Activated CD4-positive, CD25-positive, alpha-beta regulatory T cell (primary cell): ENCODE data around the gene SPECC1.
"Not testable (repeated sequence)": the region's sequence is repeated elsewhere in the genome, so short reads cannot be mapped to it uniquely, and the experiment has no call there.

Experiments
- DNase-seq, 4 experiments: peaks; one replicate each; lab custom pipeline; 2025; lab: John Stamatoyannopoulos, UW

SPECC1 gene

DNA sequence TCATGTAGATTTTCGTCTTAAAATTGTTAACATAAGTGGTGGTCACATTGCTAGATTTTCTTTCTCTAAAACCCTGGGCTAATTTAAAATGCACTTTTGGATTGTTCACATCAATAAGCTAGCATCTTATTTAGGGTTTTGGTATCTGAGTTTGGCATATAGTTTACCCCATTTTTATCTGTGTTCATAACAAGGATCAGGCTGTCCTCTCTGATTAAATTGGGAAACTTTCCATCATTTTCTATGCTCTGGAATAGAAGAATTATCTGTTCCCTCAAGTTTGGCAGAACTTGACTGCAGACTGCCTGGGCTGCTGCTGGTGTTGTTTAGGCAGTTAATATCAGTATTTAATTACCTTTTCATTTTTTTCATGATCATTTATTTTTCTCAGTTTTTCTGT, 1.8 kb downstream of the SPECC1 start:
- DNase-seq, result no peak

DNA sequence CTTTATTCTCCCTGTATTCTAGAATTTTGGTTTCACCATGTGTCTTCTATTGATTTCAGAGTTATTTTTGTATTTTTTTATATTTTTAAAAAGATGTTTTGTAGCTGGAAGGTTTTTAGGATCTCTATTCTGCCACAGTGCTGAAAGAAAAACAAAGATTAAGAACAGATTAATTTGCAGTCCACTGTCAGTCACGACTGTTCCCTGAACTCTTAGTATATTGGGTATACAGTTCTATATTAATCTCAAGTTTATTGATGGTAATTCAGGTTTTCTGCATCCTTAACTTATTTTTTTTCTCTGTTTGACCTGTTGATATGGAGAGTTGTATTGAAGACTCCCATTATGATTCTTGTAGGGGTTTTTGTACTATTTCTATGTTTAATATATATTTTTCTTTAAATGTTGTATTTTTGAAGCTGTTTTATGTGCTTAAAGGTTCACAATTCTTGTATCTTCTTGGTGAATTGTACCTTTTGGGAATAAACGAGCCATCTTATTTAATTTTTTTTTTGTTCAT, 2.9 kb downstream of the SPECC1 start:
- no peak for DNase-seq

DNA sequence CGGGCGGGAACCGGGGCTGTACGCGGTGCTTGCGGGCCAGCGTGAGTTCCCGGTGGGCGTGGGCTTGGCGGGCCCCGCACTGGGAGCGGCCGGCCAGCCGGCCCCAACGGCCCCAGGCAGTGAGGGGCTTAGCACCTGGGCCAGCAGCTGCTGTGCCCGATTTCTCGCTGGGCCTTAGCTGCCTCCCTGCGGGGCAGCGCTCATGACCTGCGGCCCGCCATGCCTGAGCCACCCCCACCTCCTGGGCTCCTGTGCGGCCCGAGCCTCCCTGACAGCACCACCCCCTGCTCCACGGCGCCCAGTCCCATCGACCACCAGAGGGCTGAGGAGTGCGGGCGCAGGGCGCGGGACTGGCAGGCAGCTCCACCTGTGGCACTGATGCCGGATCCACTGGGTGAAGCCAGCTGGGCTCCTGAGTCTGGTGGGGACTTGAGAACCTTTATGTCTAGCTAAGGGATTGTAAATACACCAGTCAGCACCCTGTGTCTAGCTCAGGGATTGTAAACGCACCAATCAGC, 7.4 kb downstream of the SPECC1 start:
- DNase-seq, result not testable (repeated sequence)

DNA sequence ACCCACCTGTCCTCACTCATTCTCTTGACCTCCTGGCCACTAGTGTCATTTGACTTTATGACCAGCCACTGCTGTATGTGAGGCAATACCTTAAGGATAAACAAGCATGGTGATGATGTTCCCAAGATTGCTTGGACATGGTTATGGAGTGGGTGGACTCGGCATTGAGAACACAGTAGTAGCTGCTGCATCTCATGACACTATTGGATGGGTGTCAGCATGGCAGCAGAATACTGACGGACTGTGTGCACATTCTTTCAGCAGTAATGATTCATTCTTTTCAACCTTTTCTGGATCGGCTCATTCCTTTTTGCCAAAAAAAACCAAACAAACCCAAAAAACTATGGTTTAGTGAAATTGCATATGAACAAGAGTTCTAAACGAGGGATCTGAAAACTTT, 13.5 kb downstream of the SPECC1 start:
- no peak for DNase-seq

DNA sequence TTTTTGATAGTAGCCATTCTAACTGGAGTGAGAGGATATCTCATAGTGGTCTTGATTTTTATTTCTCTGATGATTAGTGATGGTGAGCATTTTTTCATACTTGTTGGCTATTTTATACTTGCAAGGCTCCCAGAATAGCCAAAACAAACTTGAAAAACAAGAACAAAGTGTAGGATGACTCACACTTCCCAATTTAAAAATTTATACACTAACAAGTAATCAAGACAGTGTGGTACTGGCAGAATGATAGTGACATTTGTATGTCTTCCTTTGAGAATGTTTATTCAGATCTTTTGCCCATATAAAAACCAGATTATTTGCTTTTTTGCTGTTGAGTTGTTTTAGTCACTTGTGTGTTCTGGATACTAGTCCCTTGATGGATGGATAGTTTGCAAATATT, 17.8 kb downstream of the SPECC1 start:
- DNase-seq, result no peak

DNA sequence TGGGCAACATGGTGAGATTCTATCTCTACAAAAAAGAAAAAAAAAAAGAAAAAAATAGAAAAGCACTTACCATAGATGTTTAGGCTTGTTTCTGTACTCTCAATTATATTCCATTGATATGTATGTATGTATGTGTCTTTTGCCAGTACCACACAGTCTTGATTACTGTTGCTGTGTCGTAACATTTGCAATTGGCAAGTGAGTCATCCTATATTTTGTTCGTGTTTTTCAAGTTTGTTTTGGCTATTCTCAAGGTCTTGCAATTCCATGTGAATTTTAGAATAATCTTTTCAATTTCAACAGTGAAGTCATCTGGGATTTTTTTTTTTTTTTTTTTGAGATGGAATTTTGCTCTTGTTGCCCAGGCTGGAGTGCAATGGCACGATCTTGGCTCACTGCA, 19.3 kb downstream of the SPECC1 start:
- no peak for DNase-seq

DNA sequence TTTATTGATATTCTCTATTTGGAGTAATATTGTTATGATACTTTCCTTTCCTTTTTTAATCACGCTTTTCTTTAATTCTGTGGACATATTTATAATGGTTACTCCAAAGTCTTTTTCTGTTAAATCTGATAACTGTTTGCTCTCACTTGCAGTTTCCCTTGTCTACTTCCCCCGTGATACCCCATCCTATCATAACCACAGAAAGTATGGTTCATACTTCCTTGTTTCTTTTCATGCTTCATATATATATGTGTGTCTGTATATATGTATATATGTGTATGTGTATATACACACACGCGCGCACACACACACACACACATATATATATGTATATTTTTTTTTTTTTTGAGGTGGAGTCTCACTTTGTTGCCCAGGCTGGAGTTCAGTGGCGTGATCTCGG, 23.5 kb downstream of the SPECC1 start:
- no peak for DNase-seq

DNA sequence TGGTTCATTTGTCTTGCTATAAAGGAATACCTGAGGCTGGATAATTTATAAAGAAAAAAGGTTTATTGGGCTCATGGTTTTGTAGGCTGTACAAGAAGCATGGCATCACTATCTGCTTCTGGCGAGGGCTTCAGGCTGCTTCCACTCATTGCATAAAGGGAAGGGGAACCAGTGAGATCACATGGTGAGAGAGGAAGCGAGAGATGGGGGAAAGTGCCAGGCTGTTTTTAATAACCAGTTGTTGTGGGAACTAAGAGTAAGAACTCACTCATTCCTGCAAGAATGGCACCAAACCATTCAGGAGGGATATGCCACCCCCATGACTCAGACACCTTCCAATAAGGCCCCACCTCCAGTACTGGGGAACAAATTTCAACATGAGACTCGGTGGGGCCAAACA, 24.3 kb downstream of the SPECC1 start:
- no peak for DNase-seq

DNA sequence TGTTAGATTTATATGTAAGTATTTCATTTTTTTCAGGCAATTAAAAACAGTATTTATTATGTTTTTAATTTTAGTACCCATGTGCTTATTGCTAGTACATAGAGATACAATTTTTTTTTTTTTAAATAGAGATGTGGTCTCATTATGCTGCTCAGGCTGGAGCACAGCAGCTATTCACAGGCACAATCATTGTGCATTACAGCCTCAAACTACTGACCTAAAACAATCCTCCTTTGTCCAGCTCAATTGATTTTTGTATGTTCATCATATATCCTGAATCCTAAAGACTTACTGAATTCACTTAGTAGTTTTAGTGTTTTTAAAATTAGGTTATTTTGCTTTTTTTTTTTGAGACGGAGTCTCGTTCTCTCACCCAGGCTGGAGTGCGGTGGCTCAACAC, 26.3 kb downstream of the SPECC1 start:
- no peak for DNase-seq

DNA sequence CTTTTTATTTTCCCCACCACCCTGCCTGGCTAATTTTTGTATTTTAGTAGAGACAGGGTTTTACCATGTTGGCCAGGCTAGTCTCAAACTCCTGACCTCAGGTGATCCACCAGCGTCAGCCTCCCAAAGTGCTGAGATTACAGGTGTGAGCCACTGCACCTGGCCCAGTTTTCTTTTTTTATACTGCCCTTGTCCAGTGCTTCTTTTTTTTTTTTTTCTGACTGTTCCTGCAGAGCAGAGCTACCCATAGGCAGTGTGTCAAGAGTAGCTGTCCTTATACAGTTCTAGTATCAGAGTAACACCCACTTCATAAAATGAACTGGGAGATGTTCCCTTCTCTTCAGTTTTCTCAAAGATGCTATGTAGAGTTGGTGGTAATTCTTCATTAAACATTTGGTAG, 28.1 kb downstream of the SPECC1 start:
- DNase-seq, result not testable (repeated sequence)

DNA sequence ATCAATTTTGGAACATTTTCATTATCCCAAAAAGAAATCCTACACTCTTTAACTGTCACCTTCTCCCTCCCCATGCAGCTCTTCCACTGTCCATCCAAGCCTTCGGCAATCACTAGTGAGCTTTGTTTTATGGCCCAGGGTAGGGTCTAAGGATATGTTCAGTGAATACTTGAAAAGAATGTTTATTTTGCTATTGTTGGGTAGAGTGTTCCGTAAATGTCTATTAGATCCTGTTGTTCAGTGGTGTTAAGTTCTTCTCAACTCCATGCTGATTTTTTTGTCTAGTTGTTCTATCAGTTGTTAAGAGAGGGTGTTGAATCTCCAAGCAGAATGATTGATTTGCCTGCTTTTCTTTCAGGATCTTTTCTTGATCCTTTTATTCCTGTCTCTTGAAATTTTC, 29.9 kb downstream of the SPECC1 start:
- DNase-seq, result no peak

DNA sequence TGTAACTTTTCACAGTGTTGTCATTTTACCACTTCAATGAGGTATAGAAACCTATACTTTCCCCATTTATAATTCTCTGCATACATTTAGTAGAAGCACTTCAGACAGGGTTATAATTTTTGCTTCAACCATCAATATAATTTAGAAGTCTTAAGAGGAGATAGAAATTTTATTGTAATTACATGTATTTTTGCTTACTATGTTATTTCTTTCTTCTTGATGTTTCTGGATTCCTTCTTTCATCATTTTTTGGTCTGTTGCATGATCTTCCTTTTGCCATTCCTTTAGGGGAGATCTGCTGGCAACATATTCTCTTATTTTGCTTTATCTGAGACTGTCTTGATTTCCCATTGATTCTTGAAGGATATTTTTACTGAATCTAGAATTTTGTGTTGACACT, 31.1 kb downstream of the SPECC1 start:
- DNase-seq, result no peak

DNA sequence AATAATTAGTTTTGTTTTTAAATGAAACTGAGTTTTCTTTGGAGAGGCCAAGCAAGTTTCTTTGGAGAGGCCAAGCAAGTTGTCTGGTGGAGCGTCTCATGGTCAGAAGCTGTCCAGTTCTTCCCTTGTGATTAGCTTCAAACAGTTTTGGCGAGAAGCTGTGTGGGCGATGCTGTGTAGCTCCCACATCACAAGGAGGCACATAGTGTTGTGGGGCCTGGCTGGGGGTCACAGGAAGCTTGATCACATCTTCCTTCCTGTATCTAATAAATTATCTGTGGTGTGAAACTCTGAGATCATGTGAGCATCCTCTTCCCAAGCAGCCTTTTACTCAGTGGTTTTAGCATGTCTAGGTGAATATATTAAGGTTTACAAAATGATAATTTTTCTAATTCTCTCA, 33.9 kb downstream of the SPECC1 start:
- DNase-seq, result no peak

DNA sequence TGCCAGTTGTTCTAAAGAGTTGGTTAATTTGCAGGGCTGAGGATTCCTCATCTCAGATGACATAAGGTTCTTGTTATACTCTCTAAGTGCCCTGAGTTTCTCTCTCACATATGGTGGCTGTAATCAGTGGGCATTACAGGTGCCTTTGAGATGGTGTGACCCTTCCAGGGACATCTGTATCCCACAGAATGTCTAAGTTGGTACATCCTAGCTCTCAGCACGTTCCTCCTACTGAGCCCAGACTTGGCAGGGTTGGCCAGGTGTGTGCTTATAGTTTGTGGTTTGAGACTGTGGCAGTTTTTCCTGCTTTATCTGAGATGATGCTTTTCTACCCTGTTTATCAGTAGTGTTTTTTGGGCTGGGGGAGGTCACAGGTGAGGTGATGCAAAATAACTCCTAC, 36.3 kb downstream of the SPECC1 start:
- DNase-seq, result no peak

DNA sequence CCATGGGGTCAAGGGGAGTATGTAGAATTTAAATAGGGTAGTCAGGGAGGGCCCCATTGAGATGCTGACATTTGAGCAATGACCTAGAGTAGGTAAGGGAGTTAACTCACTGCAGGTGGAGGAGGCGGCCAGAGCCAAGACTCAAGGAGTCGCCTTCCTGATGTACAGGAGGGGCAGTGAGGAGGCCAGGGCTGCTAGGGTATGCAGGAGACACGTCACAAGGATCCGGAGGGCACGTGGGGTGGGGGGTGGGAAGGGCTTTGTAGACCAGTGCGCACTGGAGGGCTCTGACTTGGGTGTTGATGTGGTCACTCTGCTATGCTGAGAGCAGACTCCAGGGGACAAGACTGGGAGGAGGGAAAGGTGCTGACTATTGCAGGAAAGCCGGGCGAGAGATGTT, 37.5 kb downstream of the SPECC1 start:
- no peak for DNase-seq

DNA sequence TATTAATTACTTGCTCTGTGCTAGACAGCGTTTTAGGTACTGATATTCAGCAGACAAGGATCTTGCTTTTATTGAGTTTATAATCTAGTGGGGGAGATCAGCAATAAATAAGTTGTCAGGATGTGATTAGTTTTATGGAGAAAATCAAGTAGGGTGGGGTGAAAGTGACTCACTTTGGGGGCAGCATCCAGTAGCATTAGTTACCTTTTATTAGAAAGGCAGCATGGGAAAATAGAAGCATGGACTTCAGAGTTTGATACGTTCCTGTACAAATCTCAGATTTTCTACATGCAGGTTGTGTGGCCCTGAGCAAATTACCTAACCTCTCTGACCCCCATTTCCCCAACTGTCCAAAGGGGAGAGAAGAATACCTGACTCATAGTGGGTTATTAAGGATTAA, 42.5 kb downstream of the SPECC1 start:
- no peak for DNase-seq

DNA sequence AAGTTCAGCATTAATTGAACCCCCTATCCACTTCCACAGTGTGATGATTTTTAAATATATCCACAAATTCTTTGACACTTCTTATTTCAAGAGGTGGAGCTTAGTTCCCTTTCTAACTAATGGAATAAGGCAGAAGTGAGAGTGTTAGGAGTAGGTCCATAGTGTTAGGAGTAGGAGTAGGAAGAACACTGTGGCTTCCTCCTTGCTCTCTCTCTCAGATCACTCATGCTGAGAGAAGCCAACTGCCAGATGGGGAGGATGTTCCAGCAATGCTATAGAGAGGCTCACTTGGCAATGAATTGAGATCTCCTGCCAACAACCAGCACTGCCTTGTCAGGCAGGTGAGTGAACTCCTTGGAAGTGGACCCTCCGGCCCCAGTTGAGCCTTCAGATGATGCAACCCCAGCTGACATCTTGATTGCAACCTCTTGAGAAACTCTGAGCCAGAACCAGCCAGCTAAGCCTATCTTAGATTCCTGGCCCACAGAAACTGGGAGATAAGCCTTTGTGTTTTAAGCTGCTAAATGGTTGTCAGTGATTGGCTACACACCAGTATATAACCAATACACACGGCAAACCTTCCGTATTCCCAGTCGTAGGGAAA, 44.3 kb downstream of the SPECC1 start:
- DNase-seq, result no peak

DNA sequence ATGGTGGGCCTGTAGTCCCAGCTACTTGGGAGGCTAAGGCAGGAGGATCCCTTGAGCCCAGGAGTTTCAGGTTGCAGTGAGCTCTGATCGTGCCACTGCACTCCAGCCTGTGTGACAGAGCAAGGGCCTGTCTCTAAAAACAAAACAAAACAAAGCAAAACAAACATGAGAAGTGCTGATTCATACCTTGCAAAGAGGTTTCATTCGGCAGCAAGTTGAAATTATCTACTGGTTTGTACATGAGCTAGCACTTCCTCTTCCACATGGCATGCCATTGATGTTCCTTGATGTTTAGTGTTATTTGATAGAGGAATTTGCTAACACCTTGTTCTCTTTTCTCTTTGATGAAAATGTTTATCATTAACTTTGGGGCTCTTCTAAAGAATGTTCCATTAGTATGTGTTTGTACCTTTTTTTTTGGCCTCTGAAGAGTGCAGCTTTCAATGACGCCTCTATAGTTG, 50.6 kb downstream of the SPECC1 start:
- no peak for DNase-seq

DNA sequence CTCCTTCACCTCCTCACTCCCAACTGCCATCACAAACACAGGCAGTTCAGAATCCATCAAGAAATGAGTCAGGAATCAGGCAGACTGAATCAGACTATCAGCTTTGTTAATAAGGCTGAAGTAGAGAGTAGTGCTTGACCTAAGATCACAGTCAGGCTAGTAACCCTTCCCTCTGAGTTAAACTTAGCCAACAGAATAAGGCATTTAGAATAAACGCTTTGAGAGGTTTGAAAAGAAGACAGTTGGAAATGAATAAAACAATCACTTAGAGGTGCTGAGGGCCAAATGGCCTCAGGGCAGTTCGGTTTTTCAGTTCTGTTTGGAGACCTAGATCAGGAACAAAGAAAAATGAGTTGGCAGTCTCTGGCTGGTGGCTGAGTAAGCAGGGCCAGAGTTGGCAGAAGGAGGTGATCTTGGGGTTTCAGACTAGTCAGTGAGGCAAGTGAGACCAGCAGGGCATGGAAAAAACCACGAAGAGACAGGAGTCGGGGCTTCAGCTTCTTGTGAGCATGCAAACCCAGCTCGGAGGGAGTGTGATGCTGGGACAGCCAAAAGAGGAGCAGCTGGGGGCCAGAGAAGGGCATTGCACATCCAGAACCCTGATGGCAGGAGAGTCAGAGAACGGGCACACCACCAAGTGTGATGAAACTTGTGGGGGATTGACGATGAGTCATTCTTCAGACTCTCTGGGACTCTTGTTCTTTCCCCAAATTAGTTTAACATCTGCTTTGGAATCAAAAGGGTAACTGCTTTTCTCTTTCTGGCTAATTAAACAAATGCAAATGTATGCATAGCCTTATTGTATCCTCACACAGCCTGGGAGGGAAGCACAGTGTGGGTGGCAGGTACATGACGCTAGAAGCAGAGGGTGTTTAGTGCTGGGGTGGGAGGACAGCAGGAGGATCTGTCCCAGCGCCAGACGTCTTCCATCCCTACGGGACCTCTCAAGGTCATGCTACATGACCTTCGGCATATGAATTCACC, 54.8 kb downstream of the SPECC1 start:
- DNase-seq, result no peak

DNA sequence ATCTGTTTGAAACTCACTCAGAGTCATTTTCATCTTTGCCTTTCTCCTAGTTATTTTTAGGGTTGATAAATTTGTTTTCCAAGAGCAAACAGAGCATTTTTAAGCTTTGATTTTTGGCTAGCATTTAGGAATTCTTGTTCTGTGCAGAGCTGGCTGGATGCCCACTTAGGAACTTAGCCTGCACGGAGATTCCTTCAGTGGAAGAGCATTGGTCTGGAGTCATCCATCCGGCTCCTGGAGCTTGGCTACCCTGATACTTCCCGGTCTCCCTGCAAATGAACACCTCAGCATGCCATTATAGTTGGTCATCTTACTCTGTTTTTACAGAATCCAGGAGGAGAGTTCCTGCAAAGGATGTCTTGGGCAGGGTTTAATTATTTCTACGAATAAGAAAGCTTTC, 57.1 kb downstream of the SPECC1 start:
- DNase-seq, result no peak

DNA sequence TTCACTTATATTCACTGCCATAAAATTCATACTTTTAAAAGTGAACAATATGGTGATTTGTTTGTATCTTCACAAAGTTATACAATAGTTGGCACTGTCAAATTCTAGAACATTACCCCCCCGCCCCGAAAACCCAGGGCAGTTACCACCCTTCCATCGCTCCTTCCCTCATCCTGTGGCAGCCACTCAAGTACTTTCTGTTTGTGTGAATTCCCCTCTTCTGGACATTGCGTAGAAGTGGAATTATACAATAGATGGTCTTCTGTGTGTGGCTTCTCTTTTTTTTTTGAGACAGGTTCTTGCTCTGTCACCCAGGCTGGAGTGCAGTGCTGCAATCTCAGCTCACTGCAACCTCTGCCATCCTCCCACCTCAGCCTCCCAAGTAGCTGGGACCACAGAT, 58.6 kb downstream of the SPECC1 start:
- no peak for DNase-seq

DNA sequence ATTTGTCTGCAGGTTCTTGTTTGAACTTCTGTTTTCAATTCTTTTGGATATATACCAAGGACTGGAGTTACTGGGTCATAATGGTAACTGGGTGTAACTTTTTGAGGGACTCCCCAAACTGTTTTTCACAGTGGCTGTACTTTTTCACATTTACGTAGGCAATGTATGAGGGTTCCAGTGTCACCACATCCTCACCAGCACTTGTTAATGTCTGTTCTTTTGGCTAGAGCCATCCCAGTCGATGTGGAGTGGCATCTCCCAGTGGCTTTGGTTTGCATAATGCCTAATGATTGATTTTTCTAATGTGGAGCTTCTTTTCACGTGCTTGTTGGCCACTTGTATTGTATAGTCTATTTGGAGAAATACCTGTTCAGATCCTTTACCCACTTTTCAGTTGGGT, 59.3 kb downstream of the SPECC1 start:
- no peak for DNase-seq
